HG03575 (cell line): Measurements from ENCODE around the gene GAGE12E.
"Not testable (repeated sequence)": the region's sequence is repeated elsewhere in the genome, so short reads cannot be mapped to it uniquely, and the experiment has no call there.

Source experiments
- ATAC-seq: cut with Tn5 transposase; IDR thresholded peaks from one replicate; pipeline ENCODE4 v1.9.1; 2021; ENCODE audit not compliant: unreplicated experiment, insufficient number of reproducible peaks, low FRiP score; ENCODE audit errors: extremely low read depth

The GAGE12E gene

DNA sequence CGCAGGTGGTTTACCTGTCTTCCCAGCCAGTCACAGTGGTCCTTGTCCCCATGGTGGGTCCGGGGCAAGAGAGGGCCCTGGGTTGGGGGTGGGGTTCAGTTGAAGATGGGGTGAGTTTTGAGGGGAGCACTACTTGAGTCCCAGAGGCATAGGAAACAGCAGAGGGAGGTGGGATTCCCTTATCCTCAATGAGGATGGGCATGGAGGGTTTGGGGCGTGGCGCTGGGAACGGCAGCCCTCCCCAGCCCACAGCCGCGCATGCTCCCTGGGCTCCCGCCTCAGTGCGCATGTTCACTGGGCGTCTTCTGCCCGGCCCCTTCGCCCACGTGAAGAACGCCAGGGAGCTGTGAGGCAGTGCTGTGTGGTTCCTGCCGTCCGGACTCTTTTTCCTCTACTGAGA is at the start of gene GAGE12E:
Gene GAGE12E, plus strand, starts transcription at position 301 of the 400 bp plus-strand sequence. CDS start 1,155 bp downstream, outside the sequence.
- not testable (repeated sequence) for ATAC-seq

DNA sequence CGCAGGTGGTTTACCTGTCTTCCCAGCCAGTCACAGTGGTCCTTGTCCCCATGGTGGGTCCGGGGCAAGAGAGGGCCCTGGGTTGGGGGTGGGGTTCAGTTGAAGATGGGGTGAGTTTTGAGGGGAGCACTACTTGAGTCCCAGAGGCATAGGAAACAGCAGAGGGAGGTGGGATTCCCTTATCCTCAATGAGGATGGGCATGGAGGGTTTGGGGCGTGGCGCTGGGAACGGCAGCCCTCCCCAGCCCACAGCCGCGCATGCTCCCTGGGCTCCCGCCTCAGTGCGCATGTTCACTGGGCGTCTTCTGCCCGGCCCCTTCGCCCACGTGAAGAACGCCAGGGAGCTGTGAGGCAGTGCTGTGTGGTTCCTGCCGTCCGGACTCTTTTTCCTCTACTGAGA is 19.2 kb upstream of the GAGE12E start, which contains the start of gene GAGE12C:
Gene GAGE12C, plus strand, starts transcription at position 301 of the 400 bp plus-strand sequence. CDS start 1,155 bp downstream, outside the sequence.
- ATAC-seq, result not testable (repeated sequence)

DNA sequence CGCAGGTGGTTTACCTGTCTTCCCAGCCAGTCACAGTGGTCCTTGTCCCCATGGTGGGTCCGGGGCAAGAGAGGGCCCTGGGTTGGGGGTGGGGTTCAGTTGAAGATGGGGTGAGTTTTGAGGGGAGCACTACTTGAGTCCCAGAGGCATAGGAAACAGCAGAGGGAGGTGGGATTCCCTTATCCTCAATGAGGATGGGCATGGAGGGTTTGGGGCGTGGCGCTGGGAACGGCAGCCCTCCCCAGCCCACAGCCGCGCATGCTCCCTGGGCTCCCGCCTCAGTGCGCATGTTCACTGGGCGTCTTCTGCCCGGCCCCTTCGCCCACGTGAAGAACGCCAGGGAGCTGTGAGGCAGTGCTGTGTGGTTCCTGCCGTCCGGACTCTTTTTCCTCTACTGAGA is 9.7 kb upstream of the GAGE12E start, which contains the start of gene GAGE12D:
Gene GAGE12D, plus strand, starts transcription at position 301 of the 400 bp plus-strand sequence. CDS start 1,155 bp downstream, outside the sequence.
- not testable (repeated sequence) for ATAC-seq

GRCh38 chrX:49560542-49560941 is 9.5 kb downstream of the GAGE12E start, which contains the start of gene GAGE12F:
GAGE12F (plus strand) TSS chrX:49560842; CDS start chrX:49561997, 1,155 bp downstream.
- ATAC-seq, result not testable (repeated sequence)

DNA sequence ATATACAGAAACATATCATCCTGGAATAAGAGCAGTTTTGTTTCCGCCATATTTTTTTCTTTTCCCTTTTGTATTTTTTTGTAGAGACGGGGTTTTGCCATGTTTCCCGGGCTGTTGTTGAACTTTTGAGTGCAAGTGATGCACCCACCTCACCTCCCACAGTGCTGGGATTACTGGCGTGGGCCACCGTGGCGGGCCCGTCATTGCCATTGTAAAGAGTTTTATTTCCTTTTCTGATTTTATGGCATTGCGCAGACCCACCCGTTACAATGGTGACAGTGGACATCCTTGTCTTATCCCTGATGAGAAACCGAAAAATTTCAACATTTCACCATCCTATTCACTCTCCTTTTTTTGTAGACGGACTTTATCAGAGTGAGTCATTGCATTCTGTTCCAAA is 17.6 kb downstream of the GAGE12E start:
- not testable (repeated sequence) for ATAC-seq

GRCh38 chrX:49569152-49569551 is 18.1 kb downstream of the GAGE12E start:
- not testable (repeated sequence) for ATAC-seq

- ATAC-seq, result not testable (repeated sequence)
These were observed 19.0 kb downstream of the GAGE12E start, which contains the start of gene GAGE12G for GRCh38 chrX:49570100-49570499. GAGE12G (plus strand) TSS chrX:49570400; CDS start chrX:49571555, 1,155 bp downstream.

DNA sequence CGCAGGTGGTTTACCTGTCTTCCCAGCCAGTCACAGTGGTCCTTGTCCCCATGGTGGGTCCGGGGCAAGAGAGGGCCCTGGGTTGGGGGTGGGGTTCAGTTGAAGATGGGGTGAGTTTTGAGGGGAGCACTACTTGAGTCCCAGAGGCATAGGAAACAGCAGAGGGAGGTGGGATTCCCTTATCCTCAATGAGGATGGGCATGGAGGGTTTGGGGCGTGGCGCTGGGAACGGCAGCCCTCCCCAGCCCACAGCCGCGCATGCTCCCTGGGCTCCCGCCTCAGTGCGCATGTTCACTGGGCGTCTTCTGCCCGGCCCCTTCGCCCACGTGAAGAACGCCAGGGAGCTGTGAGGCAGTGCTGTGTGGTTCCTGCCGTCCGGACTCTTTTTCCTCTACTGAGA is 28.6 kb downstream of the GAGE12E start, which contains the start of gene GAGE12H:
Gene GAGE12H, plus strand, starts transcription at position 301 of the 400 bp plus-strand sequence. CDS start 1,155 bp downstream, outside the sequence.
- not testable (repeated sequence) for ATAC-seq

- not testable (repeated sequence) for ATAC-seq
These were observed 38.1 kb downstream of the GAGE12E start, which contains the start of gene GAGE2A for GRCh38 chrX:49589196-49589595. GAGE2A (plus strand) TSS chrX:49589496; CDS start chrX:49590651, 1,155 bp downstream.

DNA sequence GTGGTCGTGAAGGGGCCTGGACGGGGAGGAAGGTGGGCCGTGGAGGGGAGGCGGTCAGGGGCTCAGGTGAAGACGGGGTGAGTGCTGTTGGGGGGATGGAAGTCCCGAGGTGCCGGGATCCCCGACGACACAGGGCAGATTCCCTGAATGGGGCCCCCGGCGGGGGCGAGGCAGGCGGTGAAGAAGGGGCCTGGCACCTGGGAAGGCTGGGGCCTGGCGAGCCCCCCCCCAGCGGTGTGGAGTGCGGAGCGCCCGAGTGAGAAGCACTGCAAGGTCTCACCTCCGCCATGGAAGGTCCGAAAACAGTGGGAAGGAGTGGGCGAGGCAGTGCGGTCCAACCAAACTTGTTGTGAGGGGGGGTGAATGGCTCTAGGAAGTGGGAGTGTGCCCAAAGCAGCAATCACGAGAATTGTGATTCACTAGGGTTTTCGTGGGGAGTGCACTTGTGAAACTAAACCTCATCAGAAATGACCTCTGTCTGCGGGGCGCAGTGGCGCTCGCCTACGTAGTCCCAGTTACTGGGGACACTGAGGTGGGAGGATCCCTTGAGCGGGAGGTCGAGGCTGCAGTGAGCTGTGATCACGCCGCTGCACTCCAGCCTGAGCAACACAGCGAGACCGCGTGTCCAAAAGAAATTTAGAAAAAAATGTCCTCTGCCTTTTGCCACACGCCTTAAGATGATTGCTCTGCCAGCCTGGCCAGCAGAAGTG is 38.8 kb downstream of the GAGE12E start:
- ATAC-seq, result not testable (repeated sequence)

DNA sequence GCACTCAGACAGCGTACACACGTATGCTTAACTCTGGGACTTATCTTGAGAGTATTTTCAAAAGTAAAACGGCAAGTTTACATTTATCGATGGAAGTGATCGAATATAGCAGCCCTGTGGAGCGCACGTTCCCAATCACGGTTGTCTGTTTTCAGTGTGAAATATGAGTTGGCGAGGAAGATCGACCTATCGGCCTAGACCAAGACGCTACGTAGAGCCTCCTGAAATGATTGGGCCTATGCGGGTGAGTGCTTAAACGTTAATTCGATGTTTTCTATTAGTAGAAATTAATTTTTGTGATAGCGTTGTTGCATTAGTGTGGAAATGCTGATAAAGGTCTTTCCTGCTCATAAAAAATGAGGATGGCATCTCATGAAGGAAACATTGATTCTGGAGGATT is 39.4 kb downstream of the GAGE12E start:
- ATAC-seq, result not testable (repeated sequence)

DNA sequence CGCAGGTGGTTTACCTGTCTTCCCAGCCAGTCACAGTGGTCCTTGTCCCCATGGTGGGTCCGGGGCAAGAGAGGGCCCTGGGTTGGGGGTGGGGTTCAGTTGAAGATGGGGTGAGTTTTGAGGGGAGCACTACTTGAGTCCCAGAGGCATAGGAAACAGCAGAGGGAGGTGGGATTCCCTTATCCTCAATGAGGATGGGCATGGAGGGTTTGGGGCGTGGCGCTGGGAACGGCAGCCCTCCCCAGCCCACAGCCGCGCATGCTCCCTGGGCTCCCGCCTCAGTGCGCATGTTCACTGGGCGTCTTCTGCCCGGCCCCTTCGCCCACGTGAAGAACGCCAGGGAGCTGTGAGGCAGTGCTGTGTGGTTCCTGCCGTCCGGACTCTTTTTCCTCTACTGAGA is 47.6 kb downstream of the GAGE12E start, which contains the start of gene GAGE1:
Gene GAGE1, plus strand, starts transcription at position 301 of the 400 bp plus-strand sequence. CDS start 1,155 bp downstream, outside the sequence.
- ATAC-seq, result not testable (repeated sequence)
